ENCODE measurements around the gene SORCS1. TPM values are rescaled to one million over a fixed set of nuclear protein-coding genes. Genes with fewer than 3 reads are reported as not detected.

The SORCS1 gene
- total and polyA plus RNA-seq, 2 experiments from 2014 or later: 2.9 to 8.9 TPM

- TF ChIP-seq ZNF462 (CRISPR knock-in tag; IDR thresholded peaks at IDR 0.05) (no peak), ZNF331 (CRISPR knock-in tag; IDR thresholded peaks at IDR 0.05; ENCODE audit: low read depth) (no peak), CTCF (conservative IDR thresholded peaks at IDR 0.05; ENCODE audit: low read depth in 2 of 2) (no peak)
These were observed 22.9 kb downstream of the SORCS1 start (continued) for GRCh38 chr10:107141524-107142061.

- Histone ChIP-seq H4K20me1 (replicated peaks; ENCODE audit: insufficient read depth) (no peaks in the 10 kb centered on the region), H3K4me2 (no peak overlapping the region), H3K4me1 (ENCODE audit: insufficient read depth) (peaks cover 8% of the 10 kb centered on the region; the same call in 1 of the 2 replicates), H3K4me3 (no peak overlapping the region), H3F3A (replicated peaks; ENCODE audit: low read depth) (no peaks in the 10 kb centered on the region), H3K27me3 (ENCODE audit: insufficient read depth) (no peaks in the 10 kb centered on the region), H3K9me2 (ENCODE audit: insufficient read depth) (no peaks in the 10 kb centered on the region; the same call in 1 of the 2 replicates), H3K79me2 (replicated peaks; ENCODE audit: insufficient read depth) (no peaks in the 10 kb centered on the region), H3K36me3 (ENCODE audit: insufficient read depth) (no peaks in the 10 kb centered on the region), H3K27ac (ENCODE audit: low read depth) (no peak overlapping the region), H2AFZ (no peak overlapping the region)
- no peak for DNase-seq (ENCODE audit: low spot score)
- Mint-ChIP-seq H3K9me3 (no peaks in the 10 kb centered on the region), H3K27me3 (ENCODE audit: insufficient read depth, low read depth, poor library complexity) (peaks cover 3% of the 10 kb centered on the region), H3K4me3 (no peak overlapping the region), H3K36me3 (ENCODE audit: low read depth) (no peaks in the 10 kb centered on the region), H3K27ac (no peak overlapping the region), H3K4me1 (peaks cover 13% of the 10 kb centered on the region)
- ATAC-seq: no peak
- peak; percentile 30 to 45; a peak in 3 of 4 replicates for TF ChIP-seq CTCF (conservative IDR thresholded peaks at IDR 0.05; ENCODE audit: low read depth in 2 of 2)
- TF ChIP-seq STAT1 (IDR thresholded peaks at IDR 0.05; ENCODE audit: unreplicated experiment): no peak
These were observed 25.3 kb downstream of the SORCS1 start for GRCh38 chr10:107139237-107139636.

Data from GM23338 (cell line).